WTC11 (cell line): ENCODE measurements around the gene LRRC8D. TPM values are rescaled to one million over a fixed set of nuclear protein-coding genes. Genes with fewer than 3 reads are reported as not detected.

Experiments used
- ATAC-seq: fragments of 200-7000 bp; cut with Tn5 transposase; 2 replicates; pipeline ENCODE4 v1.10.0; 2021; ENCODE audit warnings: mild to moderate bottlenecking, moderate library complexity
- CTCF ChIA-PET: fragments of 300-600 bp; sonication (Branson Sonifier 250); formaldehyde crosslinking; loops from one replicate; lab custom pipeline; 2021; ENCODE audit warnings: antibody characterized with exemption; lab: Charles Lee
- POLR2A ChIA-PET: fragments of 350-600 bp; sonication (Branson Sonifier 250); formaldehyde crosslinking; loops from one replicate; lab custom pipeline; 2021; ENCODE audit warnings: antibody characterized with exemption; lab: Charles Lee
- DNase-seq: peaks from one replicate; pipeline ENCODE4 v3.0.0; 2021; ENCODE audit warnings: low spot score
- H3K27ac Mint-ChIP-seq: 2 replicates; pipeline ENCODE4 v1.8.0; 2021; ENCODE audit warnings: mixed read lengths
- H3K27me3 Mint-ChIP-seq: 2 replicates; pipeline ENCODE4 v1.8.0; 2021; ENCODE audit warnings: low read depth, mild to moderate bottlenecking, moderate library complexity, mixed read lengths
- H3K36me3 Mint-ChIP-seq: 2 replicates; pipeline ENCODE4 v1.8.0; 2021; ENCODE audit warnings: mixed read lengths
- H3K4me1 Mint-ChIP-seq: 2 replicates; pipeline ENCODE4 v1.8.0; 2022; ENCODE audit warnings: mixed read lengths
- H3K4me3 Mint-ChIP-seq: 2 replicates; pipeline ENCODE4 v1.8.0; 2021; ENCODE audit warnings: mild to moderate bottlenecking, moderate library complexity, mixed read lengths
- H3K9me3 Mint-ChIP-seq: 2 replicates; pipeline ENCODE4 v1.8.0; 2021; ENCODE audit warnings: mixed read lengths
- CREB1 ChIP-seq: sonication (generic); formaldehyde crosslinking; IDR thresholded peaks from 2 replicates; pipeline ENCODE4 v1.8.0; 2023; ENCODE audit warnings: mild to moderate bottlenecking, missing genetic modification reagents
- NR1H2 ChIP-seq: sonication (generic); formaldehyde crosslinking; IDR thresholded peaks from 2 replicates; pipeline ENCODE4 v1.9.0; 2021; ENCODE audit warnings: mild to moderate bottlenecking, moderate library complexity, missing genetic modification reagents
- OVOL2 ChIP-seq: fragments of 250-450 bp; sonication (Bioruptor Pico); IDR thresholded peaks from 2 replicates; pipeline ENCODE4 v1.9.0; 2021; ENCODE audit warnings: mild to moderate bottlenecking, borderline replicate concordance
- RELA ChIP-seq: sonication (generic); formaldehyde crosslinking; IDR thresholded peaks from 2 replicates; pipeline ENCODE4 v1.8.1; 2022; ENCODE audit warnings: missing genetic modification reagents, mild to moderate bottlenecking, borderline replicate concordance
- SP1 ChIP-seq: sonication (generic); formaldehyde crosslinking; conservative IDR thresholded peaks from 2 replicates; pipeline ENCODE4 v1.8.1; 2022; ENCODE audit warnings: missing genetic modification reagents
- TEAD1 ChIP-seq: sonication (generic); formaldehyde crosslinking; IDR thresholded peaks from 2 replicates; pipeline ENCODE4 v1.8.0; 2022; ENCODE audit warnings: mild to moderate bottlenecking, missing genetic modification reagents
- ZNF232 ChIP-seq: sonication (generic); formaldehyde crosslinking; IDR thresholded peaks from 2 replicates; pipeline ENCODE4 v1.8.0; 2022; ENCODE audit warnings: mild to moderate bottlenecking, missing genetic modification reagents
- ZNF317 ChIP-seq: sonication (generic); formaldehyde crosslinking; IDR thresholded peaks from 2 replicates; pipeline ENCODE4 v1.8.1; 2023; ENCODE audit warnings: low read depth, mild to moderate bottlenecking, moderate library complexity, missing genetic modification reagents, borderline replicate concordance
- ZNF396 ChIP-seq: fragments of 250-450 bp; sonication (Bioruptor Pico); IDR thresholded peaks from 2 replicates; pipeline ENCODE4 v1.8.0; 2021; ENCODE audit warnings: mild to moderate bottlenecking, moderate library complexity, borderline replicate concordance
- ZNF423 ChIP-seq: fragments of 250-450 bp; sonication (Bioruptor Pico); IDR thresholded peaks from 2 replicates; pipeline ENCODE4 v2.1.2; 2022; ENCODE audit warnings: mild to moderate bottlenecking, moderate library complexity
- ZNF671 ChIP-seq: fragments of 250-450 bp; sonication (Bioruptor Pico); IDR thresholded peaks from 2 replicates; pipeline ENCODE4 v1.8.0; 2021; ENCODE audit warnings: mild to moderate bottlenecking
- total RNA-seq: library from RNA; stranded (reverse); gene quantifications from 3 replicates; pipeline ENCODE4 v1.2.3, GENCODE V29; 2021
- TF ChIP-seq, protein P1 (sequence below): sonication (generic); formaldehyde crosslinking; conservative IDR thresholded peaks from 2 replicates; pipeline ENCODE4 v1.8.1; 2023; ENCODE audit warnings: mild to moderate bottlenecking, low read depth, missing genetic modification reagents, moderate library complexity
- TF ChIP-seq, protein P2 (sequence below): sonication (generic); formaldehyde crosslinking; IDR thresholded peaks from 2 replicates; pipeline ENCODE4 v1.8.1; 2023; ENCODE audit warnings: mild to moderate bottlenecking, missing genetic modification reagents
- TF ChIP-seq, protein P3 (sequence below): fragments of 250-450 bp; sonication (Bioruptor Pico); IDR thresholded peaks from 2 replicates; pipeline ENCODE4 v1.9.0; 2021; ENCODE audit warnings: mild to moderate bottlenecking, borderline replicate concordance
- TF ChIP-seq, protein P4 (sequence below): fragments of 250-450 bp; sonication (Bioruptor Pico); IDR thresholded peaks from 2 replicates; pipeline ENCODE4 v1.8.0; 2021; ENCODE audit warnings: mild to moderate bottlenecking
- TF ChIP-seq, protein P5 (sequence below): sonication (generic); formaldehyde crosslinking; IDR thresholded peaks from 2 replicates; pipeline ENCODE4 v1.8.1; 2022; ENCODE audit warnings: missing genetic modification reagents, borderline replicate concordance
- TF ChIP-seq, protein P6 (sequence below): sonication (generic); formaldehyde crosslinking; IDR thresholded peaks from 2 replicates; pipeline ENCODE4 v1.8.0; 2023; ENCODE audit warnings: missing genetic modification reagents, mild to moderate bottlenecking, borderline replicate concordance
- TF ChIP-seq, protein P7 (sequence below): fragments of 250-450 bp; sonication (Bioruptor Pico); IDR thresholded peaks from 2 replicates; pipeline ENCODE4 v1.9.0; 2021; ENCODE audit warnings: moderate library complexity, mild to moderate bottlenecking, inconsistent platforms, borderline replicate concordance

Gene LRRC8D
- total RNA-seq, 1 experiment from 2014 or later: 42.6 TPM

DNA sequence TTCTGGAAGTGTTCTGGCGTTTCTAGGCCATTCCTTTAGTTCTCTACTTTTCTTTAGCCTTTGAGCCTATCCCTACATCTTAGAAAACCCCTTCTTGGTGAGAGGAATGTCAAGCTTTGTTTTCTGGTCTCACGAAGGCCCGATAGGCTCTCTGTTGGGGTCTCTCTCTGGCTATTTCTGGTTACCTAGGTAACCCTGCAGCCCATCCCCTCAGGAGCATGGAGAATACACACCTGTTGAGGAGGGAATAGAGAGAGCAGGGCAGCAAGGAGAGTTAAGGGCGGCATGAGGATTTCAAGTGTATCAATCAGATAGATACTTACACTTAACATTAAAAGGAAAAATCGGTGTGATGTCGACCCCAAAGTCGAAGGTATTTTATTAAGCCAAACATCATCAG is 45.7 kb downstream of the LRRC8D start:
- no peaks in the 10 kb centered on the region for H3K9me3 Mint-ChIP-seq
- H3K27ac Mint-ChIP-seq: no peak overlapping the region
- H3K4me1 Mint-ChIP-seq: peaks cover 64% of the 10 kb centered on the region
- H3K27me3 Mint-ChIP-seq: no peaks in the 10 kb centered on the region
- H3K36me3 Mint-ChIP-seq: peaks cover 19% of the 10 kb centered on the region
- no peak overlapping the region for H3K4me3 Mint-ChIP-seq
- POLR2A ChIA-PET: no interaction called here
- peak; percentile 88 for ATAC-seq
- TF ChIP-seq RELA (CRISPR knock-in tag) (no peak), CREB1 (CRISPR knock-in tag) (no peak), NR1H2 (CRISPR knock-in tag) (no peak), TEAD1 (CRISPR knock-in tag) (no peak), ZNF396 (no peak), SP1 (CRISPR knock-in tag) (no peak), ZNF423 (CRISPR knock-in tag) (no peak)
- TF ChIP-seq, protein P1, sequence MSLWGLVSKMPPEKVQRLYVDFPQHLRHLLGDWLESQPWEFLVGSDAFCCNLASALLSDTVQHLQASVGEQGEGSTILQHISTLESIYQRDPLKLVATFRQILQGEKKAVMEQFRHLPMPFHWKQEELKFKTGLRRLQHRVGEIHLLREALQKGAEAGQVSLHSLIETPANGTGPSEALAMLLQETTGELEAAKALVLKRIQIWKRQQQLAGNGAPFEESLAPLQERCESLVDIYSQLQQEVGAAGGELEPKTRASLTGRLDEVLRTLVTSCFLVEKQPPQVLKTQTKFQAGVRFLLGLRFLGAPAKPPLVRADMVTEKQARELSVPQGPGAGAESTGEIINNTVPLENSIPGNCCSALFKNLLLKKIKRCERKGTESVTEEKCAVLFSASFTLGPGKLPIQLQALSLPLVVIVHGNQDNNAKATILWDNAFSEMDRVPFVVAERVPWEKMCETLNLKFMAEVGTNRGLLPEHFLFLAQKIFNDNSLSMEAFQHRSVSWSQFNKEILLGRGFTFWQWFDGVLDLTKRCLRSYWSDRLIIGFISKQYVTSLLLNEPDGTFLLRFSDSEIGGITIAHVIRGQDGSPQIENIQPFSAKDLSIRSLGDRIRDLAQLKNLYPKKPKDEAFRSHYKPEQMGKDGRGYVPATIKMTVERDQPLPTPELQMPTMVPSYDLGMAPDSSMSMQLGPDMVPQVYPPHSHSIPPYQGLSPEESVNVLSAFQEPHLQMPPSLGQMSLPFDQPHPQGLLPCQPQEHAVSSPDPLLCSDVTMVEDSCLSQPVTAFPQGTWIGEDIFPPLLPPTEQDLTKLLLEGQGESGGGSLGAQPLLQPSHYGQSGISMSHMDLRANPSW (CRISPR knock-in tag): no peak
- TF ChIP-seq, protein P2, sequence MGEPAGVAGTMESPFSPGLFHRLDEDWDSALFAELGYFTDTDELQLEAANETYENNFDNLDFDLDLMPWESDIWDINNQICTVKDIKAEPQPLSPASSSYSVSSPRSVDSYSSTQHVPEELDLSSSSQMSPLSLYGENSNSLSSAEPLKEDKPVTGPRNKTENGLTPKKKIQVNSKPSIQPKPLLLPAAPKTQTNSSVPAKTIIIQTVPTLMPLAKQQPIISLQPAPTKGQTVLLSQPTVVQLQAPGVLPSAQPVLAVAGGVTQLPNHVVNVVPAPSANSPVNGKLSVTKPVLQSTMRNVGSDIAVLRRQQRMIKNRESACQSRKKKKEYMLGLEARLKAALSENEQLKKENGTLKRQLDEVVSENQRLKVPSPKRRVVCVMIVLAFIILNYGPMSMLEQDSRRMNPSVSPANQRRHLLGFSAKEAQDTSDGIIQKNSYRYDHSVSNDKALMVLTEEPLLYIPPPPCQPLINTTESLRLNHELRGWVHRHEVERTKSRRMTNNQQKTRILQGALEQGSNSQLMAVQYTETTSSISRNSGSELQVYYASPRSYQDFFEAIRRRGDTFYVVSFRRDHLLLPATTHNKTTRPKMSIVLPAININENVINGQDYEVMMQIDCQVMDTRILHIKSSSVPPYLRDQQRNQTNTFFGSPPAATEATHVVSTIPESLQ (CRISPR knock-in tag): no peak
- TF ChIP-seq, protein P3, sequence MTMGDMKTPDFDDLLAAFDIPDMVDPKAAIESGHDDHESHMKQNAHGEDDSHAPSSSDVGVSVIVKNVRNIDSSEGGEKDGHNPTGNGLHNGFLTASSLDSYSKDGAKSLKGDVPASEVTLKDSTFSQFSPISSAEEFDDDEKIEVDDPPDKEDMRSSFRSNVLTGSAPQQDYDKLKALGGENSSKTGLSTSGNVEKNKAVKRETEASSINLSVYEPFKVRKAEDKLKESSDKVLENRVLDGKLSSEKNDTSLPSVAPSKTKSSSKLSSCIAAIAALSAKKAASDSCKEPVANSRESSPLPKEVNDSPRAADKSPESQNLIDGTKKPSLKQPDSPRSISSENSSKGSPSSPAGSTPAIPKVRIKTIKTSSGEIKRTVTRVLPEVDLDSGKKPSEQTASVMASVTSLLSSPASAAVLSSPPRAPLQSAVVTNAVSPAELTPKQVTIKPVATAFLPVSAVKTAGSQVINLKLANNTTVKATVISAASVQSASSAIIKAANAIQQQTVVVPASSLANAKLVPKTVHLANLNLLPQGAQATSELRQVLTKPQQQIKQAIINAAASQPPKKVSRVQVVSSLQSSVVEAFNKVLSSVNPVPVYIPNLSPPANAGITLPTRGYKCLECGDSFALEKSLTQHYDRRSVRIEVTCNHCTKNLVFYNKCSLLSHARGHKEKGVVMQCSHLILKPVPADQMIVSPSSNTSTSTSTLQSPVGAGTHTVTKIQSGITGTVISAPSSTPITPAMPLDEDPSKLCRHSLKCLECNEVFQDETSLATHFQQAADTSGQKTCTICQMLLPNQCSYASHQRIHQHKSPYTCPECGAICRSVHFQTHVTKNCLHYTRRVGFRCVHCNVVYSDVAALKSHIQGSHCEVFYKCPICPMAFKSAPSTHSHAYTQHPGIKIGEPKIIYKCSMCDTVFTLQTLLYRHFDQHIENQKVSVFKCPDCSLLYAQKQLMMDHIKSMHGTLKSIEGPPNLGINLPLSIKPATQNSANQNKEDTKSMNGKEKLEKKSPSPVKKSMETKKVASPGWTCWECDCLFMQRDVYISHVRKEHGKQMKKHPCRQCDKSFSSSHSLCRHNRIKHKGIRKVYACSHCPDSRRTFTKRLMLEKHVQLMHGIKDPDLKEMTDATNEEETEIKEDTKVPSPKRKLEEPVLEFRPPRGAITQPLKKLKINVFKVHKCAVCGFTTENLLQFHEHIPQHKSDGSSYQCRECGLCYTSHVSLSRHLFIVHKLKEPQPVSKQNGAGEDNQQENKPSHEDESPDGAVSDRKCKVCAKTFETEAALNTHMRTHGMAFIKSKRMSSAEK (CRISPR knock-in tag): no peak
- TF ChIP-seq, protein P4, sequence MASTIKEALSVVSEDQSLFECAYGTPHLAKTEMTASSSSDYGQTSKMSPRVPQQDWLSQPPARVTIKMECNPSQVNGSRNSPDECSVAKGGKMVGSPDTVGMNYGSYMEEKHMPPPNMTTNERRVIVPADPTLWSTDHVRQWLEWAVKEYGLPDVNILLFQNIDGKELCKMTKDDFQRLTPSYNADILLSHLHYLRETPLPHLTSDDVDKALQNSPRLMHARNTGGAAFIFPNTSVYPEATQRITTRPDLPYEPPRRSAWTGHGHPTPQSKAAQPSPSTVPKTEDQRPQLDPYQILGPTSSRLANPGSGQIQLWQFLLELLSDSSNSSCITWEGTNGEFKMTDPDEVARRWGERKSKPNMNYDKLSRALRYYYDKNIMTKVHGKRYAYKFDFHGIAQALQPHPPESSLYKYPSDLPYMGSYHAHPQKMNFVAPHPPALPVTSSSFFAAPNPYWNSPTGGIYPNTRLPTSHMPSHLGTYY (CRISPR knock-in tag): no peak
- TF ChIP-seq, protein P5, sequence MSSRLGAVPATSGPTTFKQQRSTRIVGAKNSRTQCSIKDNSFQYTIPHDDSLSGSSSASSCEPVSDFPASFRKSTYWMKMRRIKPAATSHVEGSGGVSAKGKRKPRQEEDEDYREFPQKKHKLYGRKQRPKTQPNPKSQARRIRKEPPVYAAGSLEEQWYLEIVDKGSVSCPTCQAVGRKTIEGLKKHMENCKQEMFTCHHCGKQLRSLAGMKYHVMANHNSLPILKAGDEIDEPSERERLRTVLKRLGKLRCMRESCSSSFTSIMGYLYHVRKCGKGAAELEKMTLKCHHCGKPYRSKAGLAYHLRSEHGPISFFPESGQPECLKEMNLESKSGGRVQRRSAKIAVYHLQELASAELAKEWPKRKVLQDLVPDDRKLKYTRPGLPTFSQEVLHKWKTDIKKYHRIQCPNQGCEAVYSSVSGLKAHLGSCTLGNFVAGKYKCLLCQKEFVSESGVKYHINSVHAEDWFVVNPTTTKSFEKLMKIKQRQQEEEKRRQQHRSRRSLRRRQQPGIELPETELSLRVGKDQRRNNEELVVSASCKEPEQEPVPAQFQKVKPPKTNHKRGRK (CRISPR knock-in tag): no peak
- DNase-seq: no peak
- CTCF ChIA-PET: interaction anchor here (0.6 kb wide), 1 partner anchor 115 kb away, joined by 4 read pairs; no protein-coding TSS in a partner anchor

DNA sequence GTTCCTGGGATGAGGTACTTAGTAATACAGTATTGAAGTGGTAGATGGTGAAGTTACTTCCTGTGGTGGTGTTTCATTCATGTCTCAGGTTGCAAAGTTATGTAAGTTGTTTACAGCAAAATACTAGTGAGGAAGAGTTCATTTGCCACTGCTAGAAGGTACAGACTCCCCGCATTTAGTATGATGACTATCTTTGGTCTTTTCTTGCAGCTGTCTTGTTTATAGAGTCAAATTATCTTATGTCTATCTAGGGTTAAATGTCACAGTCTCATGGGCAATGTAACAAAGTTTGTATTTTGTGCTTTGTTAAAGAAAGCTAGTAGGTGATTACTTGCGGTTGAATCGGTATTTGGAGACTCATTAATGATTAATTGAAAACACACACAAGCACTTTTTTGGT is 50.2 kb downstream of the LRRC8D start:
- no peak for DNase-seq
- Mint-ChIP-seq H3K4me1 (peaks cover 42% of the 10 kb centered on the region), H3K27me3 (no peaks in the 10 kb centered on the region), H3K9me3 (no peaks in the 10 kb centered on the region), H3K36me3 (peaks cover 14% of the 10 kb centered on the region), H3K4me3 (no peak overlapping the region), H3K27ac (no peak overlapping the region; the same call in 1 of the 2 replicates)
- ATAC-seq: no peak
- TF ChIP-seq ZNF232: no peak
- TF ChIP-seq ZNF671 (CRISPR knock-in tag): no peak
- TF ChIP-seq, protein P6, sequence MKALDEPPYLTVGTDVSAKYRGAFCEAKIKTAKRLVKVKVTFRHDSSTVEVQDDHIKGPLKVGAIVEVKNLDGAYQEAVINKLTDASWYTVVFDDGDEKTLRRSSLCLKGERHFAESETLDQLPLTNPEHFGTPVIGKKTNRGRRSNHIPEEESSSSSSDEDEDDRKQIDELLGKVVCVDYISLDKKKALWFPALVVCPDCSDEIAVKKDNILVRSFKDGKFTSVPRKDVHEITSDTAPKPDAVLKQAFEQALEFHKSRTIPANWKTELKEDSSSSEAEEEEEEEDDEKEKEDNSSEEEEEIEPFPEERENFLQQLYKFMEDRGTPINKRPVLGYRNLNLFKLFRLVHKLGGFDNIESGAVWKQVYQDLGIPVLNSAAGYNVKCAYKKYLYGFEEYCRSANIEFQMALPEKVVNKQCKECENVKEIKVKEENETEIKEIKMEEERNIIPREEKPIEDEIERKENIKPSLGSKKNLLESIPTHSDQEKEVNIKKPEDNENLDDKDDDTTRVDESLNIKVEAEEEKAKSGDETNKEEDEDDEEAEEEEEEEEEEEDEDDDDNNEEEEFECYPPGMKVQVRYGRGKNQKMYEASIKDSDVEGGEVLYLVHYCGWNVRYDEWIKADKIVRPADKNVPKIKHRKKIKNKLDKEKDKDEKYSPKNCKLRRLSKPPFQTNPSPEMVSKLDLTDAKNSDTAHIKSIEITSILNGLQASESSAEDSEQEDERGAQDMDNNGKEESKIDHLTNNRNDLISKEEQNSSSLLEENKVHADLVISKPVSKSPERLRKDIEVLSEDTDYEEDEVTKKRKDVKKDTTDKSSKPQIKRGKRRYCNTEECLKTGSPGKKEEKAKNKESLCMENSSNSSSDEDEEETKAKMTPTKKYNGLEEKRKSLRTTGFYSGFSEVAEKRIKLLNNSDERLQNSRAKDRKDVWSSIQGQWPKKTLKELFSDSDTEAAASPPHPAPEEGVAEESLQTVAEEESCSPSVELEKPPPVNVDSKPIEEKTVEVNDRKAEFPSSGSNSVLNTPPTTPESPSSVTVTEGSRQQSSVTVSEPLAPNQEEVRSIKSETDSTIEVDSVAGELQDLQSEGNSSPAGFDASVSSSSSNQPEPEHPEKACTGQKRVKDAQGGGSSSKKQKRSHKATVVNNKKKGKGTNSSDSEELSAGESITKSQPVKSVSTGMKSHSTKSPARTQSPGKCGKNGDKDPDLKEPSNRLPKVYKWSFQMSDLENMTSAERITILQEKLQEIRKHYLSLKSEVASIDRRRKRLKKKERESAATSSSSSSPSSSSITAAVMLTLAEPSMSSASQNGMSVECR (CRISPR knock-in tag): no peak
- no peak for TF ChIP-seq ZNF317 (CRISPR knock-in tag)
- TF ChIP-seq, protein P7, sequence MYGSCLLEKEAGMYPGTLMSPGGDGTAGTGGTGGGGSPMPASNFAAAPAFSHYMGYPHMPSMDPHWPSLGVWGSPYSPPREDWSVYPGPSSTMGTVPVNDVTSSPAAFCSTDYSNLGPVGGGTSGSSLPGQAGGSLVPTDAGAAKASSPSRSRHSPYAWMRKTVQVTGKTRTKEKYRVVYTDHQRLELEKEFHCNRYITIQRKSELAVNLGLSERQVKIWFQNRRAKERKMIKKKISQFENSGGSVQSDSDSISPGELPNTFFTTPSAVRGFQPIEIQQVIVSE (CRISPR knock-in tag): no peak
- no peak for TF ChIP-seq ZNF423 (CRISPR knock-in tag)
- TF ChIP-seq OVOL2 (CRISPR knock-in tag): no peak
- ChIA-PET CTCF (no interaction called here), POLR2A (no interaction called here)
